H9 (cell line): ENCODE measurements around the gene SFMBT2. TPM values are rescaled to one million over a fixed set of nuclear protein-coding genes. Genes with fewer than 3 reads are reported as not detected.

Experiments
- DNase-seq: peaks from one replicate; pipeline ENCODE4 v3.0.0-alpha.2; 2017
- H2AFZ ChIP-seq: one replicate; pipeline ENCODE4 v1.6.1; 2013; ENCODE audit warnings: mild to moderate bottlenecking, low read length, control low read depth, moderate library complexity
- H2AK5ac ChIP-seq: 2 replicates; pipeline ENCODE4 v1.6.1; 2013; ENCODE audit warnings: low read length, control low read depth, mixed read lengths; ENCODE audit not compliant: insufficient read length
- H2BK120ac ChIP-seq: one replicate; pipeline ENCODE4 v1.6.1; 2013; ENCODE audit warnings: low read depth, mild to moderate bottlenecking, low read length, control low read depth, inconsistent platforms; ENCODE audit not compliant: poor library complexity, severe bottlenecking
- H2BK12ac ChIP-seq: 2 replicates; pipeline ENCODE4 v1.6.1; 2013; ENCODE audit warnings: low read length, control low read depth, mixed read lengths, low read depth; ENCODE audit not compliant: insufficient read length
- H2BK15ac ChIP-seq: 2 replicates; pipeline ENCODE4 v1.6.1; 2013; ENCODE audit warnings: low read depth, low read length, control low read depth
- H2BK20ac ChIP-seq: one replicate; pipeline ENCODE4 v1.6.1; 2013; ENCODE audit warnings: low read depth, mild to moderate bottlenecking, low read length, control low read depth, inconsistent platforms; ENCODE audit not compliant: poor library complexity, severe bottlenecking
- H2BK5ac ChIP-seq: 2 replicates; pipeline ENCODE4 v1.6.1; 2013; ENCODE audit warnings: low read length, control low read depth, mixed read lengths; ENCODE audit not compliant: insufficient read length
- H3K14ac ChIP-seq: 2 replicates; pipeline ENCODE4 v1.6.1; 2013; ENCODE audit warnings: low read length, control low read depth; ENCODE audit not compliant: insufficient read depth
- H3K18ac ChIP-seq: 2 replicates; pipeline ENCODE4 v1.6.1; 2013; ENCODE audit warnings: low read depth, mild to moderate bottlenecking, mixed read lengths, low read length, control low read depth; ENCODE audit not compliant: insufficient read length
- H3K23ac ChIP-seq: 2 replicates; pipeline ENCODE4 v1.6.1; 2013; ENCODE audit warnings: low read length, control low read depth, mixed read lengths, low read depth; ENCODE audit not compliant: insufficient read length
- H3K23me2 ChIP-seq: 2 replicates; pipeline ENCODE4 v1.6.1; 2013; ENCODE audit warnings: low read depth, mild to moderate bottlenecking, mixed read lengths, low read length, control low read depth; ENCODE audit not compliant: insufficient read length, poor library complexity, severe bottlenecking
- H3K27ac ChIP-seq: 2 replicates; pipeline ENCODE4 v1.5.1; 2013; ENCODE audit warnings: low read length, control low read depth, mixed read lengths, low read depth; ENCODE audit not compliant: insufficient read length
- H3K27me3 ChIP-seq: 2 replicates; pipeline ENCODE4 v1.6.1; 2013; ENCODE audit warnings: low read length, control low read depth, inconsistent platforms; ENCODE audit not compliant: insufficient read depth
- H3K4ac ChIP-seq: 2 replicates; pipeline ENCODE4 v1.6.1; 2013; ENCODE audit warnings: low read depth, mild to moderate bottlenecking, control low read depth, inconsistent platforms, low read length, moderate library complexity
- H3K4me1 ChIP-seq: 2 replicates; pipeline ENCODE4 v1.6.1; 2013; ENCODE audit warnings: low read length, control low read depth, inconsistent platforms; ENCODE audit not compliant: insufficient read depth
- H3K4me2 ChIP-seq: 2 replicates; pipeline ENCODE4 v1.6.1; 2013; ENCODE audit warnings: low read length, control low read depth, mixed read lengths; ENCODE audit not compliant: insufficient read length, insufficient read depth
- H3K56ac ChIP-seq: 2 replicates; pipeline ENCODE4 v1.6.1; 2013; ENCODE audit warnings: low read depth, mild to moderate bottlenecking, mixed read lengths, low read length, control low read depth; ENCODE audit not compliant: insufficient read length
- H3K79me1 ChIP-seq: 2 replicates; pipeline ENCODE4 v1.6.1; 2013; ENCODE audit warnings: low read depth, mild to moderate bottlenecking, moderate library complexity, low read length, control low read depth, inconsistent platforms; ENCODE audit not compliant: insufficient read depth, poor library complexity, severe bottlenecking
- H3K79me2 ChIP-seq: 2 replicates; pipeline ENCODE4 v1.6.1; 2013; ENCODE audit warnings: low read length, control low read depth, inconsistent platforms; ENCODE audit not compliant: insufficient read depth
- H3K9ac ChIP-seq: 2 replicates; pipeline ENCODE4 v1.6.1; 2013; ENCODE audit warnings: low read length, control low read depth, mixed read lengths; ENCODE audit not compliant: insufficient read length; ENCODE audit errors: extremely low read depth
- H3K9me3 ChIP-seq: one replicate; pipeline ENCODE4 v1.6.1; 2013; ENCODE audit warnings: low read depth, low read length, inconsistent platforms; ENCODE audit not compliant: control insufficient read depth
- H3T11ph ChIP-seq: one replicate; pipeline ENCODE4 v1.6.1; 2013; ENCODE audit warnings: mild to moderate bottlenecking, low read length, control low read depth, inconsistent platforms
- H4K20me1 ChIP-seq: one replicate; pipeline ENCODE4 v1.6.1; 2013; ENCODE audit not compliant: control insufficient read depth, insufficient read length, insufficient read depth
- H4K5ac ChIP-seq: 2 replicates; pipeline ENCODE4 v1.6.1; 2013; ENCODE audit warnings: low read depth, mild to moderate bottlenecking, mixed read lengths, low read length, control low read depth; ENCODE audit not compliant: insufficient read length
- H4K8ac ChIP-seq: replicated peaks from 2 replicates; pipeline ENCODE4 v1.6.1; 2013; ENCODE audit warnings: low read length, control low read depth, mixed read lengths, low read depth; ENCODE audit not compliant: insufficient read length
- H4K91ac ChIP-seq: 2 replicates; pipeline ENCODE4 v1.6.1; 2013; ENCODE audit warnings: low read depth, mild to moderate bottlenecking, moderate library complexity, mixed read lengths, low read length, control low read depth; ENCODE audit not compliant: insufficient read length
- H3K27ac Mint-ChIP-seq, 3 experiments: 2 replicates in 2 of 3; 3 replicates in 1 of 3; pipeline ENCODE4 v1.8.0; 2020 to 2021; ENCODE audit warnings: mixed read lengths in 3 of 3, mild to moderate bottlenecking in 1 of 3, moderate library complexity in 1 of 3
- H3K27me3 Mint-ChIP-seq: 2 replicates; pipeline ENCODE4 v1.8.0; 2021; ENCODE audit warnings: low read depth, mild to moderate bottlenecking, moderate library complexity, mixed read lengths
- H3K36me3 Mint-ChIP-seq, 3 experiments: 2 replicates in 2 of 3; 3 replicates in 1 of 3; pipeline ENCODE4 v1.8.0; 2020 to 2021; ENCODE audit warnings: low read depth in 3 of 3, mixed read lengths in 3 of 3; ENCODE audit not compliant: insufficient read depth in 1 of 3
- H3K4me1 Mint-ChIP-seq, 2 experiments: 2 replicates each; pipeline ENCODE4 v1.8.0; 2020; ENCODE audit warnings: mixed read lengths in 2 of 2
- H3K4me3 Mint-ChIP-seq, 2 experiments: 2 replicates in 1 of 2; 3 replicates in 1 of 2; pipeline ENCODE4 v1.8.0; 2020 to 2021; ENCODE audit warnings: mild to moderate bottlenecking in 2 of 2, mixed read lengths in 2 of 2, moderate library complexity in 1 of 2
- H3K9me3 Mint-ChIP-seq, 2 experiments: 2 replicates in 1 of 2; 3 replicates in 1 of 2; pipeline ENCODE4 v1.8.0; 2020; ENCODE audit warnings: mild to moderate bottlenecking in 2 of 2, mixed read lengths in 2 of 2, moderate library complexity in 1 of 2
- CTCF ChIP-seq: fragments of 200-600 bp; sonication (generic); conservative IDR thresholded peaks from 3 replicates; pipeline ENCODE4 v1.8.0; 2021; ENCODE audit warnings: antibody characterized with exemption, mild to moderate bottlenecking
- WGBS: extraction: QIAGEN DNeasy Blood & Tissue Kit; methylation state at CpG from one replicate; pipeline ENCODE4 v1.1.7; 2013; ENCODE audit warnings: missing lambda C conversion rate, low lambda C conversion rate, mixed read lengths; ENCODE audit not compliant: insufficient read length; ENCODE audit errors: extremely low coverage; 5-methylcytosine and 5-hydroxymethylcytosine counted together
- total RNA-seq: library from RNA; stranded (reverse); gene quantifications from 2 replicates; pipeline ENCODE4 v1.2.1, GENCODE V29; 2021

The SFMBT2 gene
- total RNA-seq, 1 experiment from 2014 or later: 5.3 TPM

GRCh38 chr10:7231509-7232414 lies 179.1 kb downstream of the SFMBT2 start:
- no peak overlapping the region for H4K8ac ChIP-seq
- no peak overlapping the region for H4K91ac ChIP-seq
- no peak overlapping the region for H3K14ac ChIP-seq
- no peak overlapping the region for H2BK20ac ChIP-seq
- H3K4me1 ChIP-seq: no peaks in the 10 kb centered on the region
- H2BK12ac ChIP-seq: no peak overlapping the region
- no peaks in the 10 kb centered on the region for H3K27me3 ChIP-seq
- H2BK15ac ChIP-seq: no peak overlapping the region
- no peak overlapping the region for H2BK5ac ChIP-seq
- no peak overlapping the region for H3K18ac ChIP-seq
- no peak overlapping the region for H2AK5ac ChIP-seq
- H3K27me3 Mint-ChIP-seq: no peaks in the 10 kb centered on the region
- peaks cover 0 to 4% (median 3%) of the 10 kb centered on the region in 3 experiments; a peak in 2 of 7 replicates for H3K36me3 Mint-ChIP-seq
- no peak overlapping the region for H3K9ac ChIP-seq
- no peak overlapping the region for H3K23ac ChIP-seq
- no peak overlapping the region for H2BK120ac ChIP-seq
- no peak for TF ChIP-seq CTCF
- no peak overlapping the region for H3K4ac ChIP-seq
- no peaks in the 10 kb centered on the region for H3K23me2 ChIP-seq
- no peak overlapping the region for H3K56ac ChIP-seq
- no CpG with 5 or more reads among the region's 9 CpGs for WGBS
- H4K20me1 ChIP-seq: no peaks in the 10 kb centered on the region
- H3T11ph ChIP-seq: no peak overlapping the region
- no peak overlapping the region for H4K5ac ChIP-seq
- H3K79me2 ChIP-seq: no peaks in the 10 kb centered on the region
- no peaks in the 10 kb centered on the region; a peak in 2 of 5 replicates for H3K9me3 Mint-ChIP-seq
- H3K79me1 ChIP-seq: no peaks in the 10 kb centered on the region
- no peak overlapping the region for H3K27ac Mint-ChIP-seq
- H3K4me3 Mint-ChIP-seq: no peak overlapping the region
- no peak overlapping the region for H3K27ac ChIP-seq
- peaks cover 3 to 5% of the 10 kb centered on the region in 2 experiments; a peak in 2 of 4 replicates for H3K4me1 Mint-ChIP-seq
- no peak for DNase-seq
- H3K9me3 ChIP-seq: no peaks in the 10 kb centered on the region
- no peak overlapping the region for H3K4me2 ChIP-seq
- H2AFZ ChIP-seq: no peak overlapping the region
